ENCODE data around the gene AQR. TPM values are rescaled to one million over a fixed set of nuclear protein-coding genes. Genes with fewer than 3 reads are reported as not detected.

Gene AQR
- total and polyA plus RNA-seq, 10 of the 15 experiments (the other 5 are each of a cell fraction or from before 2014, with no cell fraction given), result 18.2 to 53.5 (median 32.6) TPM

DNA sequence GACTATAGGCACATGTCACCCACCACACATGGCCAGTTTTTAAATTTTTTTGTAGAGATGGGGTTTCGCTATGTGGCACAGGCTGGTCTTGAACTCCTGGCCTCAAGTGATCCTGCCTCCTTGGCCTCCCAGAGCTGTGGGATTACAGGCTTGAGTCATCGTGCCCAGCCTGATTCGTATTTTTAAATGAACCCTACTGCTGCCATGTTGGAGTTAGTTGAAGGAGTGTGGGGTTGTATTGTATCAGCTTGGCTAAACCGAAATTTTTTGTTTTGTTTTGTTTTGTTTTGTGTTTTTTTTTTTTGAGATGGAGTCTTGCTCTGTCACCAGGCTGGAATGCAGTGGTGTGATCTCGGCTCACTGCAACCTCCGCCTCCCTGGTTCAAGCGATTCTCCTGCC, 30.4 kb upstream of the AQR start:
- Histone ChIP-seq H3K9me3 (replicated peaks; ENCODE audit: control insufficient read depth, insufficient read depth, low read length) (no peaks in the 10 kb centered on the region), H3K4me3 (no peak overlapping the region), H3K4me2 (ENCODE audit: control insufficient read depth, insufficient read depth) (no peak overlapping the region), H3K27me3 (replicated peaks in 1 of 2; ENCODE audit: control insufficient read depth in 2 of 2, insufficient read depth in 2 of 2, low read length in 1 of 2) (no peaks in the 10 kb centered on the region), H4K20me1 (ENCODE audit: control insufficient read depth, insufficient read depth) (no peaks in the 10 kb centered on the region), H3K27ac (ENCODE audit: control insufficient read depth, insufficient read depth) (no peak overlapping the region), H3K4me1 (ENCODE audit: control insufficient read depth, insufficient read depth, low read length) (peaks cover 2% of the 10 kb centered on the region; the same call in 1 of the 2 replicates), H3K79me2 (ENCODE audit: control insufficient read depth, insufficient read depth, low read length) (no peaks in the 10 kb centered on the region), H3K36me3 (ENCODE audit: control insufficient read depth in 2 of 2, insufficient read depth in 2 of 2, low read length in 1 of 2) (no peaks in the 10 kb centered on the region), H2AFZ (ENCODE audit: control insufficient read depth, low read depth, low read length) (no peak overlapping the region), H3K9ac (ENCODE audit: control insufficient read depth, insufficient read depth, low read length) (no peak overlapping the region)
- FAIRE-seq (no peak), DNase-seq (ENCODE audit: low read depth, low spot score) (no peak), ATAC-seq (no peak)
- ChIA-PET RAD21 (ENCODE audit: unreplicated experiment) (no interaction called here), SMC1A (ENCODE audit: uncharacterized antibody, unreplicated experiment) (interaction anchor here (0.7 to 1.4 kb wide), 2 partner anchors 13 to 80 kb away, joined by 3 to 4 read pairs; partner anchors contain the start of gene ZNF770), CTCF (interaction anchor here (0.6 to 1.5 kb wide), 2 partner anchors 36 to 445 kb away, joined by 3 to 4 read pairs; no protein-coding TSS in a partner anchor), POLR2A (interaction anchor here (0.6 kb wide), 1 partner anchor 1505 kb away, joined by 5 read pairs; no protein-coding TSS in a partner anchor)
- TF ChIP-seq SIN3A (IDR thresholded peaks at IDR 0.05; ENCODE audit: low read depth, low read length) (no peak), PKNOX1 (IDR thresholded peaks at IDR 0.05) (no peak), NR2C2 (IDR thresholded peaks at IDR 0.05; ENCODE audit: borderline replicate concordance, control insufficient read depth, insufficient read length, low read depth) (no peak), STAT1 (conservative IDR thresholded peaks at IDR 0.05) (no peak), HDAC6 (IDR thresholded peaks at IDR 0.05; ENCODE audit: unreplicated experiment) (no peak), CBFB (IDR thresholded peaks at IDR 0.05; ENCODE audit: low read depth) (no peak), IKZF2 (IDR thresholded peaks at IDR 0.05) (no peak), POU2F2 (IDR thresholded peaks at IDR 0.05; ENCODE audit: borderline replicate concordance, low read depth, low read length) (no peak), CHD4 (IDR thresholded peaks at IDR 0.05) (no peak), FOXK2 (IDR thresholded peaks at IDR 0.05) (no peak), ZNF24 (IDR thresholded peaks at IDR 0.05) (no peak), BRCA1 (IDR thresholded peaks at IDR 0.05; ENCODE audit: low read depth, low read length) (no peak), ZNF384 (IDR thresholded peaks at IDR 0.05; ENCODE audit: borderline replicate concordance, low read depth, low read length) (no peak), IRF4 (IDR thresholded peaks at IDR 0.05; ENCODE audit: low read depth, low read length) (no peak), SPI1 (IDR thresholded peaks at IDR 0.05; ENCODE audit: borderline replicate concordance, insufficient read depth, low read depth, low read length) (no peak), JUNB (IDR thresholded peaks at IDR 0.05) (no peak)
- TF ChIP-seq, protein P1, sequence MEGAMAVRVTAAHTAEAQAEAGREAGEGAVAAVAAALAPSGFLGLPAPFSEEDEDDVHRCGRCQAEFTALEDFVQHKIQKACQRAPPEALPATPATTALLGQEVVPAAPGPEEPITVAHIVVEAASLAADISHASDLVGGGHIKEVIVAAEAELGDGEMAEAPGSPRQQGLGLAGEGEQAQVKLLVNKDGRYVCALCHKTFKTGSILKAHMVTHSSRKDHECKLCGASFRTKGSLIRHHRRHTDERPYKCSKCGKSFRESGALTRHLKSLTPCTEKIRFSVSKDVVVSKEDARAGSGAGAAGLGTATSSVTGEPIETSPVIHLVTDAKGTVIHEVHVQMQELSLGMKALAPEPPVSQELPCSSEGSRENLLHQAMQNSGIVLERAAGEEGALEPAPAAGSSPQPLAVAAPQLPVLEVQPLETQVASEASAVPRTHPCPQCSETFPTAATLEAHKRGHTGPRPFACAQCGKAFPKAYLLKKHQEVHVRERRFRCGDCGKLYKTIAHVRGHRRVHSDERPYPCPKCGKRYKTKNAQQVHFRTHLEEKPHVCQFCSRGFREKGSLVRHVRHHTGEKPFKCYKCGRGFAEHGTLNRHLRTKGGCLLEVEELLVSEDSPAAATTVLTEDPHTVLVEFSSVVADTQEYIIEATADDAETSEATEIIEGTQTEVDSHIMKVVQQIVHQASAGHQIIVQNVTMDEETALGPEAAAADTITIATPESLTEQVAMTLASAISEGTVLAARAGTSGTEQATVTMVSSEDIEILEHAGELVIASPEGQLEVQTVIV (IDR thresholded peaks at IDR 0.05; ENCODE audit: borderline replicate concordance, partially characterized antibody), result no peak
- no TSS peak for BruUV-seq (replicated peaks)
- in situ Hi-C loops (cut with MboI) (no loop called here), intact Hi-C loops (cut with micrococcal nuclease; ENCODE audit: unreplicated experiment) (loop anchor here (10.0 kb wide), 1 partner anchor 545 kb away; the partner anchor contains the start of gene DPH6)
- 68% methylated on average over 5 of the region's 7 CpGs for WGBS (ENCODE audit: insufficient coverage, insufficient replicate concordance, low lambda C conversion rate, missing lambda C conversion rate)

All from GM12878 (cell line).